Upper lobe of left lung (tissue), 4 donors: ENCODE results near the gene CD164.

Source experiments
- CTCF ChIP-seq, 6 experiments: fragments of 450-650 bp in 4 of 6; fragments of 200-600 bp in 2 of 6; sonication (generic) in 2 of 6; IDR thresholded peaks; one replicate each; pipeline ENCODE4 v1.5.1; 2016 to 2019; ENCODE audit warnings: antibody characterized with exemption in 6 of 6
- EP300 ChIP-seq, 4 donors: sonication (generic); formaldehyde crosslinking; IDR thresholded peaks; one replicate each; pipeline ENCODE4 v1.5.1; 2017; ENCODE audit warnings: antibody characterized with exemption in 4 of 4, control low read depth in 2 of 4

- TF ChIP-seq CTCF (IDR thresholded peaks at IDR 0.05) (no peak), EP300 (IDR thresholded peaks at IDR 0.05) (no peak)
These were observed 55.9 kb downstream of the CD164 start for GRCh38 chr6:109326351-109326750.
